K562 (cell line): ENCODE data around the gene CFAP70. TPM values are rescaled to one million over a fixed set of nuclear protein-coding genes. Genes with fewer than 3 reads are reported as not detected.

ENCODE experiments used
- ATF4 ChIP-seq: fragments of 450-650 bp; formaldehyde crosslinking; IDR thresholded peaks from 2 replicates; pipeline ENCODE4 v1.4.0; 2022; ENCODE audit warnings: mild to moderate bottlenecking, moderate library complexity
- CREB3 ChIP-seq: fragments of 450-650 bp; conservative IDR thresholded peaks from 2 replicates; pipeline ENCODE4 v1.6.1; 2016; ENCODE audit warnings: missing genetic modification characterization, low read depth, mild to moderate bottlenecking, missing compliant biosample characterization, moderate library complexity
- DEAF1 ChIP-seq: fragments of 450-650 bp; formaldehyde crosslinking; IDR thresholded peaks from 2 replicates; pipeline ENCODE4 v1.4.0; 2020; ENCODE audit warnings: mild to moderate bottlenecking, moderate library complexity
- GABPA ChIP-seq: fragments of 200-800 bp; sonication (Bioruptor generic); conservative IDR thresholded peaks from 2 replicates; pipeline ENCODE4 v1.6.1; 2016; ENCODE audit warnings: low read depth, missing genetic modification characterization, missing compliant biosample characterization
- HBP1 ChIP-seq: fragments of 450-650 bp; formaldehyde crosslinking; IDR thresholded peaks from 2 replicates; pipeline ENCODE4 v1.4.0; 2022; ENCODE audit warnings: missing genetic modification characterization
- ID3 ChIP-seq, 2 experiments: fragments of 250-450 bp in 1 of 2; fragments of 450-650 bp in 1 of 2; sonication (Bioruptor Pico) in 1 of 2; IDR thresholded peaks; 2 replicates each; pipeline versions ENCODE4 v1.6.1 to v1.8.0; 2016 to 2021; ENCODE audit warnings: mild to moderate bottlenecking in 2 of 2, moderate library complexity in 2 of 2, missing compliant biosample characterization in 1 of 2, missing genetic modification characterization in 1 of 2
- KDM5B ChIP-seq: fragments of 200-600 bp; sonication (generic); IDR thresholded peaks from 2 replicates; pipeline ENCODE4 v1.6.1; 2012; ENCODE audit warnings: low read depth, mild to moderate bottlenecking, moderate library complexity, low read length, control low read depth, inconsistent platforms; ENCODE audit not compliant: insufficient replicate concordance
- KLF16 ChIP-seq: IDR thresholded peaks from 2 replicates; pipeline ENCODE4 v1.6.1; 2016; ENCODE audit warnings: antibody characterized with exemption
- MECOM ChIP-seq: fragments of 250-450 bp; sonication (Bioruptor Pico); IDR thresholded peaks from 2 replicates; pipeline ENCODE4 v1.8.0; 2022; ENCODE audit warnings: inconsistent platforms
- MIER1 ChIP-seq: fragments of 450-650 bp; IDR thresholded peaks from 2 replicates; pipeline ENCODE4 v1.6.1; 2016; ENCODE audit warnings: antibody characterized with exemption, mild to moderate bottlenecking, low read depth
- MITF ChIP-seq: IDR thresholded peaks from 2 replicates; pipeline ENCODE4 v1.6.1; 2014; ENCODE audit warnings: antibody characterized with exemption
- MTF1 ChIP-seq: fragments of 250-450 bp; sonication (Bioruptor Pico); IDR thresholded peaks from 2 replicates; pipeline ENCODE4 v1.9.0; 2021; ENCODE audit warnings: moderate library complexity, mild to moderate bottlenecking, inconsistent platforms, borderline replicate concordance
- NCOA1 ChIP-seq: fragments of 450-650 bp; IDR thresholded peaks from 2 replicates; pipeline ENCODE4 v1.6.1; 2016; ENCODE audit warnings: low read depth
- NFIX ChIP-seq: fragments of 250-450 bp; sonication (Bioruptor Pico); IDR thresholded peaks from 2 replicates; pipeline ENCODE4 v1.4.0; 2020; ENCODE audit warnings: low read depth, mild to moderate bottlenecking, moderate library complexity
- ZBTB9 ChIP-seq: fragments of 450-650 bp; formaldehyde crosslinking; IDR thresholded peaks from 2 replicates; pipeline ENCODE4 v1.4.0; 2020; ENCODE audit warnings: mild to moderate bottlenecking, moderate library complexity
- ZC3H8 ChIP-seq: fragments of 450-650 bp; IDR thresholded peaks from 2 replicates; pipeline ENCODE4 v1.6.1; 2017
- ZNF316 ChIP-seq: fragments of 450-650 bp; IDR thresholded peaks from 2 replicates; pipeline ENCODE4 v1.6.1; 2016
- ZNF551 ChIP-seq: fragments of 250-450 bp; sonication (Bioruptor Pico); IDR thresholded peaks from 2 replicates; pipeline ENCODE4 v1.5.0; 2021; ENCODE audit warnings: mild to moderate bottlenecking, moderate library complexity
- polyA plus RNA-seq, 8 experiments: library from polyadenylated mRNA; depleted of rRNA in 4 of 8; stranded (reverse) in 5 of 8; unstranded in 3 of 8; fragments of >200 nt; fragmentation: Nextera tagmentation in 2 of 8; fragmentation: Illumina TruSeq in 1 of 8; extraction: Ambion mirVana in 2 of 8; extraction: Trizol in 1 of 8; gene quantifications; 2 replicates each; pipeline versions ENCODE4 v1.2.1 to v1.2.3, GENCODE V29; 2011 to 2014; ENCODE audit warnings: inconsistent platforms in 1 of 8, missing spikeins in 1 of 8
- total RNA-seq, 7 experiments: library from RNA; depleted of rRNA in 6 of 7; stranded (reverse); fragments of >200 nt in 6 of 7; fragmentation: Illumina TruSeq in 2 of 7; extraction: Trizol in 2 of 7; gene quantifications; 2 replicates each; pipeline versions ENCODE4 v1.2.1 to v1.2.3, GENCODE V29; 2011 to 2021; ENCODE audit warnings: low replicate concordance in 1 of 7

CFAP70 gene
- total and polyA plus RNA-seq, 9 of the 15 experiments (the other 6 are each of a cell fraction or from before 2014, with no cell fraction given): 0.27 to 1.6 (median 0.86) TPM

GRCh38 chr10:73252445-73253224, 106.0 kb downstream of the CFAP70 start, which contains the start of gene MRPS16 (continued):
- TF ChIP-seq HBP1 (CRISPR knock-in tag) (peak; percentile 78; the same call in 1 of the 2 replicates), MITF (peak; percentile 42; the same call in 1 of the 2 replicates), NFIX (0 out of 2 replicates have a peak, but pooled peaks have one; percentile 7), MECOM (CRISPR knock-in tag) (no peak), ATF4 (CRISPR knock-in tag) (peak; percentile 51; the same call in 1 of the 2 replicates), MIER1 (peak; percentile 64; the same call in 1 of the 2 replicates), KDM5B (peak; percentile 94), MTF1 (CRISPR knock-in tag) (no peak), ZC3H8 (no peak), CREB3 (tag) (0 out of 2 replicates have a peak, but pooled peaks have one; percentile 36), GABPA (tag) (peak; percentile 94), KLF16 (no peak), ZBTB9 (CRISPR knock-in tag) (peak; percentile 41), ZNF316 (0 out of 2 replicates have a peak, but pooled peaks have one; percentile 5), NCOA1 (peak; percentile 33; the same call in 1 of the 2 replicates), ZNF551 (CRISPR knock-in tag) (no peak), DEAF1 (CRISPR knock-in tag) (no peak), ID3 (CRISPR knock-in tag; IDR thresholded peaks at IDR 0.05) (no peak), ID3 (tag; IDR thresholded peaks at IDR 0.05) (peak; percentile 89)
